A673 (cell line): ENCODE measurements around the gene MCM3.

Source experiments
- EZH2 ChIP-seq: fragments of 200-600 bp; sonication (generic); IDR thresholded peaks from 2 replicates; pipeline ENCODE4 v1.6.1; 2017; ENCODE audit warnings: borderline replicate concordance, low read depth, mild to moderate bottlenecking, mixed read lengths, antibody characterized with exemption, low read length; ENCODE audit not compliant: poor library complexity, severe bottlenecking
- TF ChIP-seq, protein P1 (sequence below): fragments of 300-800, 200-600 bp; sonication (generic); conservative IDR thresholded peaks from 2 replicates; pipeline ENCODE4 v1.5.1; 2017; ENCODE audit warnings: low read depth, mild to moderate bottlenecking, antibody characterized with exemption, low read length, moderate library complexity, mixed read lengths

DNA sequence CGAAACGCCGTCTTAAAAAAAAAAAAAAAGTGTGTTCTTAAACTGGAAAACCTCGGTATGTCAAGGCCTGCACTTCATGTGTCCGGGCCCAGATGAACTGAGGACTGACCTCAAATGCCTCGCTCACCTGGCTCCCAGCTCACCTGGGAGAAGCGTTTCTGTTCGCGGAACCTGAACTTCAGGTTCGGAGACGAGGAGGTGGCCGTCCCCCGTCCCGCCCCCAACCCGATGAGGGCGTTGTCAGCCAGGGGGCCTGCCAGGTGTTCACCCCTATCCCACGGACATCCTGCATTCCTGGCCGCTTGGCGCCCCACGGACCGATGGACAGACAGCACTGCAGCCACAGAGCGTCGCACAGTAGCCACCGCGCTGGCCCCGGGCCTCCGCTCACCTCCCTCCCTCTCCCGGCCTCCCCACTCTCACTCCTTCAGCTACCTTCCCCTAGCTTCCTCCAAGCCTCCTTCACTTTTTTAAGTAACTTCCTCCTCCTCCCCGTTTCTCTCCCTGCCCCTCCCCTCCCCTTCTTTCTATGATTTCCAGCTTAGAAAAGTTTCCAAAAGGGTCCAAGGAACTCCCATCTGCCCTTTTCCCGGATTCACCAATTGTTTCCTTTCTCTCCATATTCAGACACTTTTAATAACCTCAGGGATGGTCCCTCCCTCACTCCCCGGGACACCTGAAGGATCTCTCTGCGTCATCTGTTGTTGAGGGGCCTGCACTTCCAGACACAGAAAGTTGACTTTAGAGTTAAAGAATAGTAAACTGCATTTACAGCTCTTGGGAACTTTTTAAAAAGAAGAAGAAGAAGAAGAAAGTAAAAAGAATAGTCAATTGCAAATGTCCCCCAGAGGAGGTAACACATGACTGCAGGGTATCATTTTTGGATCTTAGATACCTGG lies 22.7 kb upstream of the MCM3 start:
- TF ChIP-seq, protein P1, sequence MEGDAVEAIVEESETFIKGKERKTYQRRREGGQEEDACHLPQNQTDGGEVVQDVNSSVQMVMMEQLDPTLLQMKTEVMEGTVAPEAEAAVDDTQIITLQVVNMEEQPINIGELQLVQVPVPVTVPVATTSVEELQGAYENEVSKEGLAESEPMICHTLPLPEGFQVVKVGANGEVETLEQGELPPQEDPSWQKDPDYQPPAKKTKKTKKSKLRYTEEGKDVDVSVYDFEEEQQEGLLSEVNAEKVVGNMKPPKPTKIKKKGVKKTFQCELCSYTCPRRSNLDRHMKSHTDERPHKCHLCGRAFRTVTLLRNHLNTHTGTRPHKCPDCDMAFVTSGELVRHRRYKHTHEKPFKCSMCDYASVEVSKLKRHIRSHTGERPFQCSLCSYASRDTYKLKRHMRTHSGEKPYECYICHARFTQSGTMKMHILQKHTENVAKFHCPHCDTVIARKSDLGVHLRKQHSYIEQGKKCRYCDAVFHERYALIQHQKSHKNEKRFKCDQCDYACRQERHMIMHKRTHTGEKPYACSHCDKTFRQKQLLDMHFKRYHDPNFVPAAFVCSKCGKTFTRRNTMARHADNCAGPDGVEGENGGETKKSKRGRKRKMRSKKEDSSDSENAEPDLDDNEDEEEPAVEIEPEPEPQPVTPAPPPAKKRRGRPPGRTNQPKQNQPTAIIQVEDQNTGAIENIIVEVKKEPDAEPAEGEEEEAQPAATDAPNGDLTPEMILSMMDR, result no peak
- TF ChIP-seq EZH2, result no peak
